ENCODE measurements around the gene CASP3.
"Not testable (repeated sequence)": the region's sequence is repeated elsewhere in the genome, so short reads cannot be mapped to it uniquely, and the experiment has no call there.

Gene CASP3

GRCh38 chr4:184628103-184628502, 21.1 kb downstream of the CASP3 start:
- H3K9ac ChIP-seq (ENCODE audit: low read length): no peak overlapping the region
- H3K27me3 ChIP-seq (ENCODE audit: control insufficient read depth, insufficient read depth, low read length): no peaks in the 10 kb centered on the region
- H3K27ac ChIP-seq (ENCODE audit: low read depth, low read length): no peak overlapping the region
- peaks cover 79% of the 10 kb centered on the region for H3K36me3 ChIP-seq (ENCODE audit: control insufficient read depth, insufficient read depth, low read length)
- peaks cover 11% of the 10 kb centered on the region; the same call in 1 of the 2 replicates for H3K9me3 ChIP-seq (ENCODE audit: control insufficient read depth, insufficient read depth, low read depth, low read length)
- H3K4me3 ChIP-seq (ENCODE audit: low read depth, low read length): no peak overlapping the region
- H3K4me1 ChIP-seq (ENCODE audit: control insufficient read depth, insufficient read depth, low read length): peaks cover 9% of the 10 kb centered on the region

DNA sequence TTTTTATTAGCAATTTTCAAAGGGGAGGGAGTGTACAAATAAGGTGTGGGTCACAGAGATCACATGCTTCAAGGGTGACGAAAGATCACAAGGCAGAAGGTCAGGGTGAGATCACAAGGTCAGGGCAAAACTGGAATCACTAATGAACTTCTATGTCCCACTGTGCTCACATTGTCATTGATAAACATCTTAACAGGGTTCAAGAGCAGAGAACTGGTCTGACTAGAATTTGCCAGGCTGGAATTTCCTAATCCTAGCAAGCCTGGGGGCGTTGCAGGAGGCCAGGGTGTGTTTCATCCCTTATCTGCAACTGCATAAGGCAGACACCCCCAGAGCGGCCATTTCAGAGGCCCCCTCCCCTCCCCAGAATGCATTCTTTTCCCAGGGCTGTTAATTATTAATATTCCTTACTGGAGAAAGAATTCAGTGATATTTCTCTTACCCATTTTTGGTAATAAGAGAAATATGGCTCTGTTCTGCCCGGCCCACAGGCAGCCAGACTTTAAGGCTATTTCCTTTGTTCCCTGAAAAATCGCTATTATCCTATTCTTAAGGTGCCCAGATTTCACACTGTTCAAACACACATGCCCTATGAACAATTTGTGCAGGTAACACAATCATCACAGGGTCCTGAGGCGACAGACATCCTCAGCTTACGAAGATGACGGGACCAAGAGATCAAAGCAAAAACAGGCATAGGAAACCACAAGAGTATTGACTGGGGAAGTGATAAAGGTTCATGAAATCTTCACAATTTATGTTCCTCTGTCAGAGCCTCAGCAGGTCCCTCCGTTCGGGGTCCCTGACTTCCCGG, 23.3 kb downstream of the CASP3 start:
- Histone ChIP-seq H3K9me3 (ENCODE audit: control insufficient read depth, insufficient read depth, low read depth, low read length) (peaks cover 11% of the 10 kb centered on the region; the same call in 1 of the 2 replicates), H3K27ac (ENCODE audit: low read depth, low read length) (peak overlapping the region; percentile 66), H3K36me3 (ENCODE audit: control insufficient read depth, insufficient read depth, low read length) (peaks cover 62% of the 10 kb centered on the region)
- not testable (repeated sequence) for H3K9ac ChIP-seq (ENCODE audit: low read length); H3K27me3 ChIP-seq (ENCODE audit: control insufficient read depth, insufficient read depth, low read length); H3K4me3 ChIP-seq (ENCODE audit: low read depth, low read length); H3K4me1 ChIP-seq (ENCODE audit: control insufficient read depth, insufficient read depth, low read length)

DNA sequence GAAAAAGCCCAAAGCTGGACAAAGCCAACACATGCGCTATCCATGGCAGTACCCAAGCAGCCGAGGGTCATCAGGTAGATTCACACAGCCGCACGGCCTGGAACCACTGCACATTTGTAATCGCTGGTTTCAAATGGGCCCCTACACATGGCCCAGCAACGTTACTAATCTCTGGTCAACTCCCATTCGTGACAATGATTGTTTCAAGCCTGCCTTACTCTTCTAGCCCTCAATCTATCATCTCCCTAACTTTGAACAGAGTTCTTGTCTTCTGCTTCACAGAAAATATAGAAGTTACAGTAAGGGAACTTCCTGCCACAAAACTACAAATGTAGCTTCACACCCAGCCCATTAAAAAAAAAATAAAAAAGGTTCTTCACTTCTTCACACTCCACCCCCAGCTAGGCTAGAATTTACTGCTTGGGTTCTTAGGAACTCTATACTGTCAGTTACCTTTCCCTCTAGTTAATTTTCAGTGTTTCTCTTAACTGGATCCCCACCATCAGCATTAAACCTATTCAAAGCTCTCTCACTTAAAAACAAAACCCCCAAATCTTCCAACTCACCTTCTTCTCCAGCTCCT, 24.2 kb downstream of the CASP3 start:
- Histone ChIP-seq H3K36me3 (ENCODE audit: control insufficient read depth, insufficient read depth, low read length) (peaks cover 53% of the 10 kb centered on the region), H3K9ac (ENCODE audit: low read length) (no peak overlapping the region), H3K27ac (ENCODE audit: low read depth, low read length) (peak overlapping the region; percentile 66), H3K4me1 (ENCODE audit: control insufficient read depth, insufficient read depth, low read length) (peaks cover 9% of the 10 kb centered on the region), H3K27me3 (ENCODE audit: control insufficient read depth, insufficient read depth, low read length) (no peaks in the 10 kb centered on the region), H3K4me3 (ENCODE audit: low read depth, low read length) (no peak overlapping the region), H3K9me3 (ENCODE audit: control insufficient read depth, insufficient read depth, low read depth, low read length) (peaks cover 17% of the 10 kb centered on the region; the same call in 1 of the 2 replicates)

DNA sequence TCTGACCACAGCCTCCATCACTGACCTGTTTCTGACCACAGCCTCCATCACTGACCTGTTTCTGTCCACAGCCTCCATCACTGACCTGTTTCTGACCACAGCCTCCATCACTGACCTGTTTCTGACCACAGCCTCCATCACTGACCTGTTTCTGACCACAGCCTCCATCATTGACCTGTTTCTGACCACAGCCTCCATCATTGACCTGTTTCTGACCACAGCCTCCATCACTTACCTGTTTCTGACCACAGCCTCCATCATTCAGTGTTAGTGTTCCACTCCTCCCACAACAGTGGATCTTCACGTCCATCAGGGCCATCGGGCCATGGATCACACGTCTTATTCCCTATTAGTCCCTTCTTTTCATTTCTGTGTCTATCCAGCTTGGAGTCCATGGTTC, 24.7 kb downstream of the CASP3 start:
- H3K9ac ChIP-seq (ENCODE audit: low read length); H3K4me3 ChIP-seq (ENCODE audit: low read depth, low read length); H3K27ac ChIP-seq (ENCODE audit: low read depth, low read length); H3K27me3 ChIP-seq (ENCODE audit: control insufficient read depth, insufficient read depth, low read length); H3K4me1 ChIP-seq (ENCODE audit: control insufficient read depth, insufficient read depth, low read length): not testable (repeated sequence)
- Histone ChIP-seq H3K36me3 (ENCODE audit: control insufficient read depth, insufficient read depth, low read length) (peaks cover 47% of the 10 kb centered on the region), H3K9me3 (ENCODE audit: control insufficient read depth, insufficient read depth, low read depth, low read length) (peaks cover 18% of the 10 kb centered on the region; the same call in 1 of the 2 replicates)

- Histone ChIP-seq H3K27ac (ENCODE audit: low read depth, low read length) (no peak overlapping the region), H3K9ac (ENCODE audit: low read length) (no peak overlapping the region), H3K36me3 (ENCODE audit: control insufficient read depth, insufficient read depth, low read length) (peaks cover 17% of the 10 kb centered on the region), H3K27me3 (ENCODE audit: control insufficient read depth, insufficient read depth, low read length) (no peaks in the 10 kb centered on the region), H3K9me3 (ENCODE audit: control insufficient read depth, insufficient read depth, low read depth, low read length) (peaks cover 25% of the 10 kb centered on the region), H3K4me1 (ENCODE audit: control insufficient read depth, insufficient read depth, low read length) (peaks cover 16% of the 10 kb centered on the region), H3K4me3 (ENCODE audit: low read depth, low read length) (no peak overlapping the region)
These were observed 27.7 kb downstream of the CASP3 start for GRCh38 chr4:184621518-184621917.

DNA sequence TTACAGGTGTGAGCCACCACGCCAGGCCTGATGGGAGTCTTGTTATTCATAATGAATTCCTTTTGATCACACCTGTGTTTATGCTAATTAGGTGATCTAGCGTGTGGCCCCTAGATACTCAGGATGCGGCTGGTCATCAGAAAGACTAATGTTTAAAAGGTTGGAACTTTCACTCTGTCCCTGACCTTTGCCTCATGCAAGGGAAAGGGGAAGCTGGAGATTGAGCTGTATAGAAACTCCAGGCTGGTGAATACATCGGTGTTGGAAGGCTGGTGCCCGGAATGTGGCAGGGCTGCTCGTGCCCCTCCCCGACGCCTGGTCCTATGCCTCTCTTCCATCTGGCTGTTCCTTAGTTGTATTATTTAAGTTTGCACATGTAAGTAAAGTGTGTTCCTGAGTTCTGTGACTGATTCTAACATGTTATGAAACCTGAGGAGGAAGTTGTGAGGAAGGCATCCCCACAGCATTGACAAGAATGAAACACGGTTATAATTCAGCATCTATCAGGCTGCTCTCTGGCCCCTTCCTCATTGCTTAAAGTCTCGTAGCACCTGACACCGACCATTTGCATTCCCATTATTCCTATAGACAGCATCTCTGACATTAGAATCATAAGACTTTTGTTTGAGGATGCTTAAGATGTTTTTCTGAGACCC, 28.9 kb downstream of the CASP3 start:
- Histone ChIP-seq H3K4me1 (ENCODE audit: control insufficient read depth, insufficient read depth, low read length) (peaks cover 14% of the 10 kb centered on the region), H3K36me3 (ENCODE audit: control insufficient read depth, insufficient read depth, low read length) (peaks cover 13% of the 10 kb centered on the region), H3K9ac (ENCODE audit: low read length) (no peak overlapping the region), H3K27me3 (ENCODE audit: control insufficient read depth, insufficient read depth, low read length) (no peaks in the 10 kb centered on the region), H3K27ac (ENCODE audit: low read depth, low read length) (no peak overlapping the region), H3K9me3 (ENCODE audit: control insufficient read depth, insufficient read depth, low read depth, low read length) (peaks cover 23% of the 10 kb centered on the region), H3K4me3 (ENCODE audit: low read depth, low read length) (no peak overlapping the region)

DNA sequence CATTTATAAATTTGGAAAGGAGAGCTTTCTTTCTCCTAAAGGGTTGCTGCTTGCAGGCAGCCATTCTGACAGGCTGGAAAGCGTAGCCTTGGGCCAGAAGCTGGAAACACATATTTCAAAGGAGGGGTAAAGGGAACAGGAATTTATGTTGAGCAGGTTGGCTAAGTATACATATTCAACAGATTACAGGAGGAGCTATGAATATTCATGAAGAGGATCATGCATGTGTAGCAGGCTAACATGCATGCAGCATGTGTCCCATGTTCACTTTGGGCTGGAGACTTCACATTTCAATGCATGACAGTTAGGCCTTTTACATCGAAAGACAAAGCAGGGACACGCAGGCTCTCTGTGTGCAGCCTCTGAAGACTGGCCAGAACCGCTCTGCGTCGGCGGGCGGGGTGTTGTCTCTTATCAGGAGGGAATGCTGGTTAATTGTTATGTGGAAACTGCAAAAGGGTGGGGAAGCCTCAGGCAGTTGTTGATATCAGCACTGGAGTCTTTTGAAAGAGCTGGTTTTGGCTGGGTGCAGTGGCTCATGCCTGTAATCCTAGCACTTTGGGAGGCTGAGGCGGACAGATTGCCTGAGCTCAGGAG, 31.5 kb downstream of the CASP3 start:
- peaks cover 27% of the 10 kb centered on the region for H3K9me3 ChIP-seq (ENCODE audit: control insufficient read depth, insufficient read depth, low read depth, low read length)
- peak overlapping the region; percentile 78; the same call in 1 of the 2 replicates for H3K27ac ChIP-seq (ENCODE audit: low read depth, low read length)
- H3K9ac ChIP-seq (ENCODE audit: low read length): no peak overlapping the region
- no peaks in the 10 kb centered on the region for H3K36me3 ChIP-seq (ENCODE audit: control insufficient read depth, insufficient read depth, low read length)
- peaks cover 17% of the 10 kb centered on the region for H3K4me1 ChIP-seq (ENCODE audit: control insufficient read depth, insufficient read depth, low read length)
- no peaks in the 10 kb centered on the region for H3K27me3 ChIP-seq (ENCODE audit: control insufficient read depth, insufficient read depth, low read length)
- H3K4me3 ChIP-seq (ENCODE audit: low read depth, low read length): no peak overlapping the region; the same call in 1 of the 2 replicates

DNA sequence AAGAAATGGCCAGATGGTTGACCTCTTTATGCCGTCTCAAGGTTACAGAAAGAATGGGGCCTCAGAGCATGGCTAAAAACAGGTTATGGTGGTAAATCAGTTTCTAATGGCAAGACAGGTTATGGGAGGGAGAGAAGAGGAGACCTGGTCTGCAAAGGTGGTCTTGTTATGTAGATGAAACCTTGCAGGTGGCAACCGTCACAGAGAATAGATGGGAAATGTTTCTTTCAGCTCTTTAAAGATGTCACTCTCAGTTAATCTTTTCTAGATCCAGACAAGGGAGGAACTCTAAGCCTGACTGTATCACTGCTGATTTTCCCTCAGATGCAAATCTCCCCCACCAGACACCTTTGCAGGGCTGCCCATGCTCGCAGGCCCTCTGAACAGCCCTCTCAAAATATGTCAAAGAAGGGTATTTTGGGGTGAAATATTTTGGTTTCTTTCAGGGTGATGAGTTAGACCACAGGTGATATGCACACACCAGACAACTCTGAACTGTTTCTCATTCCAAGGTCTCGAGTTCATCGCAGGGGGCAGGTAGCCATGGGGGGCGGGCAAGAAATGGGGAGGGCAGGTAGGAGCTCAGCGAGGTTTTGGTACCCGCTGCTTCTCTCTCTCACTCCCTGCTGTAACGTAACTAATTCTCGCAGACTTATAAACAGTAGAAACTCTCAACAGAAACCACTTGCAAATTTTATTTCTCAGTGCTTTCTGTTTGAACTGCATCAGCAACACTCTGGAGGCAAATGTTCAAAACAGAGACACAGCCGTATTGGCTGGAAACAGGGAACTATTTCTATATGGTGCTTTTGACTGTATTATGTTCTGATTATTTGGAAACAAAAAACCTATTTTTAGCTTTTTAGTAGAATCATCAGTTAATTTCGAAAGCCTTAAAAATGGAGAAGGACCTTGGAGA, 32.4 kb downstream of the CASP3 start:
- H3K4me3 ChIP-seq (ENCODE audit: low read depth, low read length): peak overlapping the region; percentile 11; the same call in 1 of the 2 replicates
- no peaks in the 10 kb centered on the region for H3K27me3 ChIP-seq (ENCODE audit: control insufficient read depth, insufficient read depth, low read length)
- peaks cover 27% of the 10 kb centered on the region for H3K9me3 ChIP-seq (ENCODE audit: control insufficient read depth, insufficient read depth, low read depth, low read length)
- peak overlapping the region; percentile 78; the same call in 1 of the 2 replicates for H3K27ac ChIP-seq (ENCODE audit: low read depth, low read length)
- H3K4me1 ChIP-seq (ENCODE audit: control insufficient read depth, insufficient read depth, low read length): peaks cover 19% of the 10 kb centered on the region
- peak overlapping the region; percentile 31 for H3K9ac ChIP-seq (ENCODE audit: low read length)
- H3K36me3 ChIP-seq (ENCODE audit: control insufficient read depth, insufficient read depth, low read length): no peaks in the 10 kb centered on the region

GRCh38 chr4:184616168-184616567, 33.1 kb downstream of the CASP3 start:
- not testable (repeated sequence) for H3K27ac ChIP-seq (ENCODE audit: low read depth, low read length); H3K27me3 ChIP-seq (ENCODE audit: control insufficient read depth, insufficient read depth, low read length); H3K36me3 ChIP-seq (ENCODE audit: control insufficient read depth, insufficient read depth, low read length); H3K9ac ChIP-seq (ENCODE audit: low read length); H3K4me3 ChIP-seq (ENCODE audit: low read depth, low read length)
- peaks cover 22% of the 10 kb centered on the region for H3K4me1 ChIP-seq (ENCODE audit: control insufficient read depth, insufficient read depth, low read length)
- H3K9me3 ChIP-seq (ENCODE audit: control insufficient read depth, insufficient read depth, low read depth, low read length): peaks cover 27% of the 10 kb centered on the region

DNA sequence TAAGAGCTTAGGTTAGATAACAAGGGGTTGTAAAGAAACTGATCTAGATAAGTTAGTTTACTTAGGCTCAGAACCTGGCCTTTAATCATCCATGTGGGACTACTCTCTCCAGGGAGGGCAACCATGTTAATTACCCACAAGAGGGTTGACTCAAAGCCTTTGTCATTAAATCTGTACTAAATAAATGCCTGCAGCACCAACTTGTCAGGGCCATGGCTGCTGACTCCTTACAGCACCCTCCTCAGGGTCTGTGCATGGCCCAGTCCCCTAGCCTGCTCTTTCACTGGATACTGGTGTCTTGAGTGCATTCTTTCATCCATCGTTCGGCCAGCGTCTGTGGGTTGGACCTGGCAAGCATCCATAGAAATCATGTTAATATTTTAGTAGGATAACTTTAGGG, 34.7 kb downstream of the CASP3 start:
- Histone ChIP-seq H3K27ac (ENCODE audit: low read depth, low read length) (no peak overlapping the region), H3K9ac (ENCODE audit: low read length) (no peak overlapping the region), H3K4me3 (ENCODE audit: low read depth, low read length) (no peak overlapping the region), H3K4me1 (ENCODE audit: control insufficient read depth, insufficient read depth, low read length) (peaks cover 22% of the 10 kb centered on the region), H3K9me3 (ENCODE audit: control insufficient read depth, insufficient read depth, low read depth, low read length) (peaks cover 20% of the 10 kb centered on the region), H3K27me3 (ENCODE audit: control insufficient read depth, insufficient read depth, low read length) (no peaks in the 10 kb centered on the region), H3K36me3 (ENCODE audit: control insufficient read depth, insufficient read depth, low read length) (no peaks in the 10 kb centered on the region)
